ENCODE data around the gene TBC1D9. TPM values are rescaled to one million over a fixed set of nuclear protein-coding genes. Genes with fewer than 3 reads are reported as not detected.

TBC1D9 gene
- total RNA-seq, 2 experiments from 2014 or later: 1.0 to 13.0 TPM

DNA sequence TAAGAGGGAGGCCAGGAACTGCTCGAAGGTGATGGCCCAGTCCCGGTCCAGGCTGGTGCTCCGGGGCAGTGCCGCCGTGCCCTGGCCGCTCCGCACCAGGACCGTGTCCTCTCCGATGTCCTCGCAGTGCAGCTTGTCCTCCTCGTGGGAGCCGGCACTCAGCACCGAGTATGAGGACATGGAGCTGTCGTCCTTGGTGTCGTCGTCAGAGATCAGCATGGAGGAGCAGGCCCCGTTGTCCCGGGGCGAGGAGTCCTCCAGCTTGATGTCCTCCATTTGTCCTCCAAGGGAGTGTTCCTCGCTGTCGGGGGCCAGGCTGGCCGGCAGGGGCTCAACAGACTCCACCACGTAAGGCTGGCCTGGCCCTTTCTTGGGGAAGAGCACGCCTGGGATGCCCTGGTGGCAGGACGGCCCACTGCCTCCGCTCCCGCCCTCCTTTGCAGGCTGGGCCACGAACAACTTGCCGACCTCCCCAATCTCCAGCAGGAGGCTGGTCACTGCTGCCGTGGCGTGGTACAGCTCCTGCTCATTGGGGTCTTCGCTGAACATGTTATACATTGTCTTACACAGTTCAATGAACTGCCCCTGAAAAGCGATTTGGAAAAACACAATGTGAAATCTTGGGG is 133.7 kb downstream of the TBC1D9 start:
- TF ChIP-seq EZH2phosphoT487 (IDR thresholded peaks at IDR 0.05; ENCODE audit: borderline replicate concordance, low read depth, low read length): no peak
- TF ChIP-seq, protein P1, sequence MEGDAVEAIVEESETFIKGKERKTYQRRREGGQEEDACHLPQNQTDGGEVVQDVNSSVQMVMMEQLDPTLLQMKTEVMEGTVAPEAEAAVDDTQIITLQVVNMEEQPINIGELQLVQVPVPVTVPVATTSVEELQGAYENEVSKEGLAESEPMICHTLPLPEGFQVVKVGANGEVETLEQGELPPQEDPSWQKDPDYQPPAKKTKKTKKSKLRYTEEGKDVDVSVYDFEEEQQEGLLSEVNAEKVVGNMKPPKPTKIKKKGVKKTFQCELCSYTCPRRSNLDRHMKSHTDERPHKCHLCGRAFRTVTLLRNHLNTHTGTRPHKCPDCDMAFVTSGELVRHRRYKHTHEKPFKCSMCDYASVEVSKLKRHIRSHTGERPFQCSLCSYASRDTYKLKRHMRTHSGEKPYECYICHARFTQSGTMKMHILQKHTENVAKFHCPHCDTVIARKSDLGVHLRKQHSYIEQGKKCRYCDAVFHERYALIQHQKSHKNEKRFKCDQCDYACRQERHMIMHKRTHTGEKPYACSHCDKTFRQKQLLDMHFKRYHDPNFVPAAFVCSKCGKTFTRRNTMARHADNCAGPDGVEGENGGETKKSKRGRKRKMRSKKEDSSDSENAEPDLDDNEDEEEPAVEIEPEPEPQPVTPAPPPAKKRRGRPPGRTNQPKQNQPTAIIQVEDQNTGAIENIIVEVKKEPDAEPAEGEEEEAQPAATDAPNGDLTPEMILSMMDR (conservative IDR thresholded peaks at IDR 0.05; ENCODE audit: low read length): no peak
- H4K20me1 ChIP-seq (ENCODE audit: insufficient read depth, low read length): no peaks in the 10 kb centered on the region
- CTCF ChIA-PET (ENCODE audit: unreplicated experiment): interaction anchor here (0.5 to 1.6 kb wide), 3 partner anchors 13 to 177 kb away, joined by 3 to 9 read pairs (median 4); no protein-coding TSS in a partner anchor
- no peak overlapping the region for H3K4me3 ChIP-seq (ENCODE audit: low read depth, low read length, poor library complexity, severe bottlenecking)
- no peaks in the 10 kb centered on the region for H3K79me2 ChIP-seq (ENCODE audit: insufficient read depth, low read depth, low read length)
- peak overlapping the region; percentile 99 for H3K27ac ChIP-seq (ENCODE audit: low read depth, low read length, poor library complexity, severe bottlenecking)
- H3K9me3 ChIP-seq (ENCODE audit: low read length): no peaks in the 10 kb centered on the region
- POLR2A ChIA-PET: interaction anchor here (0.6 to 4.0 kb wide), 5 partner anchors 10 to 233 kb away, joined by 3 to 37 read pairs (median 4); no protein-coding TSS in a partner anchor
- H2AFZ ChIP-seq (ENCODE audit: low read length): peak overlapping the region; percentile 85; the same call in 1 of the 2 replicates
- DNase-seq (ENCODE audit: low spot score): no peak
- H3K4me1 ChIP-seq (ENCODE audit: insufficient read depth, low read length, poor library complexity, severe bottlenecking): peaks cover 83% of the 10 kb centered on the region
- BruUV-seq (replicated peaks): no TSS peak
- H3K9me2 ChIP-seq (ENCODE audit: insufficient read depth, low read length): no peaks in the 10 kb centered on the region
- H3K36me3 ChIP-seq (ENCODE audit: insufficient read depth, low read length): 0 out of 2 replicates have a peak, but pooled peaks cover 12% of the 10 kb centered on the region
- intact Hi-C loops (cut with micrococcal nuclease; ENCODE audit: unreplicated experiment): loop anchor here (5.0 to 10.0 kb wide), 3 partner anchors 95 to 1068 kb away; partner anchors contain the start of gene SETD7
- H3K4me2 ChIP-seq (ENCODE audit: low read length): peak overlapping the region; percentile 69

DNA sequence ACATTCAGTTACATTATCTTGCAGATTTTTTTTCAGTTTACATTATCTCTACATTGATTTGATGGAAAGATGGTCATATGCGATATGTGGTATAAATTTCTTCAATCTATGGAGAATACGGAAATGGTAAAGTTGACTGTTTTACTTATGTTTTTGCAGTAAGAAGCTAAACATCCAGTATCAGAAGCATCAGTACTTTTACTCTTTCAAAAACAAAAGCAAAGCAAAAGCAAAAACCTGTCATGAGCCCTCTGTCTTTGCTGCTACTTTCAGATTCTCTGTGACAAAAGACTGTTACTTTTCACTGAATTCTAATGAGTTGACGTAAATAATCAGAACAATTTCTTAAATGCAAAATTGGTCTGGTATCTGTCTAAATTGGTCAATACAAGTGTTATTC is 135.0 kb downstream of the TBC1D9 start:
- no peaks in the 10 kb centered on the region for H4K20me1 ChIP-seq (ENCODE audit: insufficient read depth, low read length)
- 0 out of 2 replicates have a peak, but pooled peaks cover 12% of the 10 kb centered on the region for H3K36me3 ChIP-seq (ENCODE audit: insufficient read depth, low read length)
- no peaks in the 10 kb centered on the region for H3K9me3 ChIP-seq (ENCODE audit: low read length)
- H3K4me2 ChIP-seq (ENCODE audit: low read length): peak overlapping the region; percentile 69
- peak overlapping the region; percentile 85 for H2AFZ ChIP-seq (ENCODE audit: low read length)
- ChIA-PET CTCF (ENCODE audit: unreplicated experiment) (interaction anchor here (1.3 to 1.6 kb wide), 2 partner anchors 12 to 26 kb away, joined by 4 to 9 read pairs; no protein-coding TSS in a partner anchor), POLR2A (interaction anchor here (0.6 to 5.0 kb wide), 18 partner anchors 12 to 248 kb away, joined by 3 to 37 read pairs (median 4); partner anchors contain the start of gene SCOC)
- TF ChIP-seq, protein P1 (conservative IDR thresholded peaks at IDR 0.05; ENCODE audit: low read length): no peak
- TF ChIP-seq EZH2phosphoT487 (IDR thresholded peaks at IDR 0.05; ENCODE audit: borderline replicate concordance, low read depth, low read length): no peak
- intact Hi-C loops (cut with micrococcal nuclease; ENCODE audit: unreplicated experiment): loop anchor here (1.0 to 10.0 kb wide), 6 partner anchors 96 to 1066 kb away; partner anchors contain the start of genes ELMOD2, SETD7 and TBC1D9
- no peaks in the 10 kb centered on the region for H3K79me2 ChIP-seq (ENCODE audit: insufficient read depth, low read depth, low read length)
- no peaks in the 10 kb centered on the region for H3K9me2 ChIP-seq (ENCODE audit: insufficient read depth, low read length)
- peaks cover 81% of the 10 kb centered on the region for H3K4me1 ChIP-seq (ENCODE audit: insufficient read depth, low read length, poor library complexity, severe bottlenecking)
- H3K27ac ChIP-seq (ENCODE audit: low read depth, low read length, poor library complexity, severe bottlenecking): peak overlapping the region; percentile 99
- no TSS peak for BruUV-seq (replicated peaks)
- peak; percentile 59 for DNase-seq (ENCODE audit: low spot score)
- H3K4me3 ChIP-seq (ENCODE audit: low read depth, low read length, poor library complexity, severe bottlenecking): peak overlapping the region; percentile 60
